Coronary artery (tissue), 2 donors: ENCODE results near the gene MIEF1.

Source experiments
- DNase-seq: peaks from one replicate; pipeline ENCODE4 v3.0.0-alpha.2; 2017; ENCODE audit warnings: low spot score
- H3K27ac ChIP-seq, 2 donors: fragments of 200-600 bp; sonication (generic); one replicate each; pipeline ENCODE4 v1.5.1; 2016 to 2019
- H3K4me3 ChIP-seq: fragments of 200-600 bp; sonication (generic); 2 replicates; pipeline ENCODE4 v1.5.1; 2016; ENCODE audit warnings: mild to moderate bottlenecking, moderate library complexity
- TF ChIP-seq, protein P1 (sequence below): fragments of 200-600 bp; sonication (generic); IDR thresholded peaks from one replicate; pipeline ENCODE4 v1.5.1; 2019; ENCODE audit warnings: antibody characterized with exemption

Gene MIEF1

DNA sequence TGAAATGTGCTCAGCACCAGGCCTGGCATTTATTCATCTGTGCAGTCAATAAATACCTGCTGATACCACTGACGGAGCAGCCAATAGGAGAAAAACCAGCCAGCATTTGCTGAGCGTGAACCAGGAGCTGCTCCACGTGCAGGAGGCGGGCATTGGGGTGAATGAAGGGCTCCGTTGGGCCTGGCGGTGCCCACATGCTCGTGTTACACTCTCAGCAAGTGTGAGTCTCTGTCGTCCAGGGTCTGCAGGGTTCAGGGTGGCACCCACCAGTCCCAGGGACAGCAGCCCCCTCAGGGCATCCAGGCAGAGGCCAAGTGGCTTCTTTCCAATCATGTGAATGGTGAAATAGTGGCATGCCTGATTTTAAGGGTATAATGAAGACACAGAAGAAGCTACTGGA, 34.6 kb downstream of the MIEF1 start:
- Histone ChIP-seq H3K27ac (no peak overlapping the region), H3K4me3 (no peak overlapping the region)
- TF ChIP-seq, protein P1, sequence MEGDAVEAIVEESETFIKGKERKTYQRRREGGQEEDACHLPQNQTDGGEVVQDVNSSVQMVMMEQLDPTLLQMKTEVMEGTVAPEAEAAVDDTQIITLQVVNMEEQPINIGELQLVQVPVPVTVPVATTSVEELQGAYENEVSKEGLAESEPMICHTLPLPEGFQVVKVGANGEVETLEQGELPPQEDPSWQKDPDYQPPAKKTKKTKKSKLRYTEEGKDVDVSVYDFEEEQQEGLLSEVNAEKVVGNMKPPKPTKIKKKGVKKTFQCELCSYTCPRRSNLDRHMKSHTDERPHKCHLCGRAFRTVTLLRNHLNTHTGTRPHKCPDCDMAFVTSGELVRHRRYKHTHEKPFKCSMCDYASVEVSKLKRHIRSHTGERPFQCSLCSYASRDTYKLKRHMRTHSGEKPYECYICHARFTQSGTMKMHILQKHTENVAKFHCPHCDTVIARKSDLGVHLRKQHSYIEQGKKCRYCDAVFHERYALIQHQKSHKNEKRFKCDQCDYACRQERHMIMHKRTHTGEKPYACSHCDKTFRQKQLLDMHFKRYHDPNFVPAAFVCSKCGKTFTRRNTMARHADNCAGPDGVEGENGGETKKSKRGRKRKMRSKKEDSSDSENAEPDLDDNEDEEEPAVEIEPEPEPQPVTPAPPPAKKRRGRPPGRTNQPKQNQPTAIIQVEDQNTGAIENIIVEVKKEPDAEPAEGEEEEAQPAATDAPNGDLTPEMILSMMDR, result no peak
- DNase-seq, result no peak

DNA sequence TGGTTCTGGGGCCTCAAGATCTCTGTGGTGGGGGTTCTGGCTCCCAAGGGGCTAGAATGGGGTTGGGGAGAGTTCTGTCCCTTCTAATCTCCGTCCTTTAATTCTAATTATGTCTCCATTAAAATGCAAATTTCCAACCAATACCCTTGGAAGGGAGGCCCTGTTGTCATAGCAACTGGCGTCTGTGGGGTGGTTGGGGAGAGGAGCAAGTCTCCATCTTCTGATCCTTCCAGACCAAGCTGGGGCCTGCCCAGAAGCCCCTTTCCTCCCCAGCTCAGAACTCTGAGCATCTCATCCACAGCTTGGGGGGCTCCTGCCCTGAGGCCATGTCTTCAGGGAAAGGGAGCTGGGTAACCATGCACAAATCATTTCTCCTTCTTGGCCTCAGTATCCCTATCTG, 35.9 kb downstream of the MIEF1 start:
- no peak for DNase-seq

DNA sequence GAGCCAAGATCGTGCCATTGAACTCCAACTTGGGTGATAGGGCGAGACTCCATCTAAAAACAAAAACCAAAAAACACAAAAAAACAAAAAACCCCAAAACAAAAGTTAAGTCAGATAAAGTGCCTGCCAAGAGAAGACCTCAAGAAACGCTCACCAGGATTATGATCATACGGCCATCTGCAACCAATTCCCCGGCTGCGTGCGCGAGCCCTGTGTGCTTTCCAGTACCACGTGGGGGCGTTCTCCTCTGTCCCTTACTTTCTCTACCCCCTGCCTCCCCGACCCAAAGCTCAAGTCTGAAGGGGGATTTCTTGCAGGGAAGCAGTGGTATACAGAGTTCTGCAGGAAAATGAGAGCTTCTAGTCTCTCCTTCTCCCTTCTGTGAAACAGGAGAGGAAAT, 41.0 kb downstream of the MIEF1 start:
- TF ChIP-seq, protein P1, result no peak
- no peak for DNase-seq
- no peak overlapping the region for H3K4me3 ChIP-seq
- H3K27ac ChIP-seq, result no peak overlapping the region

More for the DNA sequence above, 35.9 kb downstream of the MIEF1 start:
- Histone ChIP-seq H3K27ac (no peak overlapping the region), H3K4me3 (no peak overlapping the region)
- TF ChIP-seq, protein P1, result no peak

DNA sequence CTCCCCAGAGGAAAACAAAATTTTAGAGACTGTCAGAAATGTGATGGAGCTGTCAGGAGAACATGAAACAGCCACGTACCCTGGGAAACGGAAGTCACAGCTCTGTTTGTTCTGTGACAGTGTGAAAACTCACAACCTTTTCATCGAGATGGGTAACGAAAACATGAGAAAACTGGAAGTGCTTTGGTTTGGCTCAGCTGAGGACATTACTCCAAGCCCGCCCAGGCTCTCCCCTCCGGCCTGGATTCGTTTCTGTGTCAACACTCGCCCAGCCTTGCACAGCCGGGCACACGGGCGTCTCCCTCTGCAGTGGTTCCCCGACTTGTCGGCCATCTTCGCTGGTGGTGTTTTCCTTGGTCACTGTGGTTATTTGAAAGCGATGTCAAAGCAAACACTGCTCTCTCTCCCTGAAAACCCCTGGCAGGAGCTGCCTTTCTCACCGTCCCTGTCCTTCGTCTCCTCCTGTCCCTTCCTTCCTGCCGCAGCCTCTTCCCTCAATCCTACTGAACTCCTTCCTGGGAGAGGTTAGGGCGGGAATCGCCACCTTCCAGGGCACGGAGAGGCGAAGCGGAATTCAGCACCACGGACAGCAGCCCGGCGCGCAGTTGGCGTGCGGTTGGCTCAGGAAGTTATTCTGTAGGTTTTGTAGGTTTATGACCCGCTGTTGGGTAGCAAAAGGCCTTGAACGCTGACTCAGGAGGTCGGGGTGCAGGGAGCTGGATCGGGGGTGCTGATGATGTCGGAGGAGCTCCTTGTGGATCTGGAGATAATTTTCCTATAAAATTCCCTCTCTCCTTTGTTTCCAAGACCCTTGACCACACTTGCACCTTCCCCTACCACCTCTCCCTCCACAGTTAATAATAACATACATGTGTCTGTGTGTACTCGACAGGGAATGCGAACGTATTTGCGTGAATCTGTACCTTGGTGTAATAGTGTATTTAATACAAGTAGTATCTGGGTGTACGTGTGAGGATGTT, 43.6 kb downstream of the MIEF1 start:
- no peak overlapping the region for H3K4me3 ChIP-seq
- no peak for DNase-seq
- TF ChIP-seq, protein P1, result no peak
- no peak overlapping the region for H3K27ac ChIP-seq

DNA sequence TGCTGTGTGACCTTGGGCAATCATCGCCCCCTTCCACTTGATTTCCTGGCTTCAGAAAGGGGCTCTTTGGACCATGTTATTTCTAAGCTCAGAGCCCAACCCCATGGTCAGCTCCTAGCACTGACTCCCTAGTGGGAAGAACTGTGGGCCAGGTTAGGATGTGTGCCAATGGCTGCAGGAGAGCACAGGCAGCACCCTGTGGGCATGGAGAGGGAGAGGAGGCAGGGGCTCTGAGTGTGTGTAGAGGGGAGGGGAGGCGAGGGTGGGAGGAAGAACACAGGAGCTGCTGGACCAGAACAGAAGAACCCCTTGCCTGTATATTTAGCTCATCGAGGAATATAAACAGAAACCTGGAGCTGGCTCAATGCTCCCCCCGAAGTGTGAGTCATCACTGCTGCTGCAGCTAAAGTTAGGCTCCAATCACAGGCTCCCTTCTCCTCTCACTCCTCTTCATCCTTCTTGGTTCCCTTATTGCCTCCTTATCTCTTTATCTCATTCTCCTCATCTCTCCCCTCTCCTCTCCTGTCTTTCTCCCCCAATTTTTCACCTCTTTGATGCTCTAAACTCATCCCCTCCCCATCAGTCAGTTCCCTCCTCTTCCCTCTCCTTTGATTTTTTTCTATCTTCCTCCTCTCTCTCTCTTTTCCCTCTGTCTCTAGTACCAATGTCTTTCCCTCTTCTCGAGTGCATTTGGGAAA, 44.9 kb downstream of the MIEF1 start:
- Histone ChIP-seq H3K27ac (no peak overlapping the region), H3K4me3 (no peak overlapping the region)
- TF ChIP-seq, protein P1, result no peak
- no peak for DNase-seq

DNA sequence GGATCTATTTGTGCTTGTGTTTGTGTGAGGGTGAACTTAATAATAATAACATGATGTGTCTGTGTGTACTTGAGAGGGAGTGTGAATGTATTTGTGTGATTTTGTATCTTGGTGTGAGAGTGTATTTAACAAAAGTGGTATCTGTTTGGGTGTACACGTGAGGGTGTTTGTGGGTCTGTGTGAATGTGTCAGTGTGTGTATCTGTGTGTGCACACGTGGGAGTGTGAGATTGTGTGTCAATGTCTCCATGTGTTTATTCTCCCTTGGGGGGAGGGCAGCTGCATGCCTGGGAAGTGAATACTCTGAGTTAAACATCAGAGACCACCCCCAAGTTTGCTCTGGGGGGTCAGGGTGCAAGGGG, 45.5 kb downstream of the MIEF1 start:
- TF ChIP-seq, protein P1, result no peak
- no peak overlapping the region for H3K27ac ChIP-seq
- DNase-seq, result no peak
- H3K4me3 ChIP-seq, result no peak overlapping the region
